HT-29 (cell line): ENCODE measurements around the gene MUS81. TPM values are rescaled to one million over a fixed set of nuclear protein-coding genes. Genes with fewer than 3 reads are reported as not detected.
"Not testable (repeated sequence)": the region's sequence is repeated elsewhere in the genome, so short reads cannot be mapped to it uniquely, and the experiment has no call there.

ENCODE experiments used
- DNase-seq: peaks from one replicate; pipeline ENCODE4 v3.0.0-alpha.2; 2015; ENCODE audit warnings: low spot score
- total RNA-seq: library from RNA; depleted of rRNA; stranded (reverse); fragments of >200 nt; shearing (Covaris generic); gene quantifications from 2 replicates; pipeline ENCODE4 v1.2.3, GENCODE V29; 2014

The MUS81 gene
- total RNA-seq, 1 experiment from 2014 or later = 143 TPM

GRCh38 chr11:65844231-65844872 lies 15.9 kb upstream of the MUS81 start:
- DNase-seq = no peak

GRCh38 chr11:65847746-65848145 lies 12.5 kb upstream of the MUS81 start:
- no peak for DNase-seq

DNA sequence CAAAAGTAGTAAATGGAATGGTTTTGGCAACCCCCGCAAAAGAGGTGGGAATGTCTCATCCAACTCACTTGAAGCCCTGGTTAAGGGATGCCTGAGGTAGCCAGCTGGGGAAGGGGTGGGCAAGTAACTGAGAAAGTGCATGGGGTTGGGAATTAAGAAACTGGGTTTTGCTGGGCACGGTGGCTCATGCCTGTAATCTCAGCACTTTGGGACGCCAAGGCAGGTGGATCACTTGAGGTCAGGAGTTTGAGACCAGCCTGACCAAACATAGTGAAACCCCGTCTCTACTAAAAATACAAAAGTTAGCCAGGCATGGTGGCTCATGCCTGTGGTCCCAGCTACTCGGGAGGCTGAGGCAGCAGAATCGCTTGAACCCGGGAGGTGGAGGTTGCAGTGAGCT lies 11.5 kb upstream of the MUS81 start:
- DNase-seq = not testable (repeated sequence)

DNA sequence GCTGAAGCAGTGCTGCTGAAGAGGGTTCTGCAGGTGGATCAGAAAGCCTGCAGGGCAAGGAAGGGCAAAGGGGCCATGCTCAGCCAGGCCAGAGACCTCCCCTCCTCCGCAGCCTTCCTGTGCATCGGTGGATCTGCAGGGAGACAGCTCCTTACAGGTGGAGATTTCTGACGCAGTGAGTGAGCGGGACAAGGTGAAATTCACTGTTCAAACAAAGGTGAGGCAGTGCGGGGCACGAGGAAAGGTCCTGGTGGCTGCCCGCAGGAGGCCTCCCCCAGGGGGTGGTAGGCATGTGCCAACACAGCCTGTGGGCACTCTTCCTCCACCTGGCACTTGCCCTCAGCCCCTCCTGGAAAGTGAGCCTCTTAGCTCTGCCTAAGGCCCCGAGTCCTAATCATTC lies 10.9 kb upstream of the MUS81 start:
- DNase-seq = no peak

DNA sequence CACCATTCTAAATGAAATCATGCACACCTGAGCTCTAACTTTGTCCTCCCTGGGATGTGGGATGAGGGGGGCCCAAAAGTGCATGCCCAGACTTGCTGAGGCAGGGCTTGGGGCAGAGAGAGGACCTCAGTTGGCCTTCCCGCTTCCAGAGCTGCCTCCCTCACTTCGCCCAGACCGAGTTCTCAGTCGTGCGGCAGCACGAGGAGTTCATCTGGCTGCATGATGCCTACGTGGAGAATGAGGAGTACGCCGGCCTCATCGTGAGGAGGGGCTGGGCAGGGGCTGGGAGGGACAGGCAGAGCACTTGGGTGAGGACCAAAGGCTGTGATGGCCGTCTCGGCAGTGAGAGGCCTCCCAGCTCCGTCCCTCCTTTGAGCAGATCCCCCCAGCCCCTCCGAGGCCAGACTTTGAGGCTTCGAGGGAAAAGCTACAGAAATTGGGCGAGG lies 10.4 kb upstream of the MUS81 start:
- no peak for DNase-seq

DNA sequence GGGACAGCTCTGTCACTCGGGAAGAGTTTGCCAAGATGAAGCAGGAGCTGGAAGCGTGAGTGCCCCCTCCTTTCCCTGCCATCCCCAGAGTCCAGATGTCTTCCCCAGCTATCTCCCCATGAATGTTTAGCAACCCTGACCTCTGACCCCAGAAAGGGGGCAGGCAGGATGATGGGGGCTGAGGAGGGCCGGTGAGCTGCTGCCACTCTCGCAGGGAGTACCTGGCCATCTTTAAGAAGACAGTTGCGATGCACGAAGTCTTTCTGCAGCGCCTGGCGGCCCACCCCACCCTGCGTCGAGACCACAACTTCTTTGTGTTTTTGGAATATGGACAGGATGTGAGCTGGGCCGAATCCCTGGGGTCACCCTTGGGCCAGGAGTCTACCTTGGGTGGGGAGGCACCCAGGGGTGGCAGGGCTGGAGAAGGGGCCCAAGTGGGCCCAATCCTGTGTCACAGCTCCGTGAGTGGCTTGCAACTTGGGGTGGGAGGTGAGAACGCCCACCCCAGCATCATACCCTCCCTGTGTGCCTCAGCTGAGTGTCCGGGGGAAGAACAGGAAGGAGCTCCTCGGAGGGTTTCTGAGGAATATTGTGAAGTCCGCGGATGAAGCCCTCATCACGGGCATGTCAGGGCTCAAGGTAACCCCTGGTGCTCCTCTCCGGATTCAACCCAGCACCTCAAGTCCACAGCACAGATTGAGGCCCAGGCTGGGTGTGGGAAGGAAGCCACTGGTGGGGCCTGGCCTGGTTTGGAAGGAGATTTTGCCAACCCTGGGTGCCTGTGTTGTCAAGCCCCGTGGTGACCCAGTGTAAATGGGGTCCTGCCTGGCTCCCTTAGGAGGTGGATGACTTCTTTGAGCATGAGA lies 9.8 kb upstream of the MUS81 start:
- no peak for DNase-seq

DNA sequence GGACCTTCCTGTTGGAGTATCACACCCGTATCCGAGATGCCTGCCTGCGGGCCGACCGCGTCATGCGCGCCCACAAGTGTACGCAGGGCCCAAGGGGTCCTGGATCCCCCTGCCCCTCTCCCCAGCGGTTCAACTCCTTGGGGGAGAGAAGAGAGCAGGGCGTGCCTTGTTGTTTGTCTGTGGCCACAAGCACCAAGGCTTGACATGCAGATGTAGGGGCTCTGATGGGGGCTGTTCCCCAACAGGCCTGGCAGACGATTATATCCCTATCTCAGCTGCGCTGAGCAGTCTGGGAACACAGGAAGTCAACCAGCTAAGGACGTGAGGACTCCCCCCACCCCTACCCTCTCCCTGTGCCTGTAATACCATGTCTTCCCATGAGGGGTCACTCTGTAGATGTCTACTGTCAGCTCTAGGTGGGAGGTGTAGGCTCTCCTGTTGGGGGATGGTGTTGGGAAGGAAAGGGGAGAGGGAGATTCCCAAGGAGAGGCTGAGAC lies 9.1 kb upstream of the MUS81 start:
- DNase-seq = peak; percentile 70

DNA sequence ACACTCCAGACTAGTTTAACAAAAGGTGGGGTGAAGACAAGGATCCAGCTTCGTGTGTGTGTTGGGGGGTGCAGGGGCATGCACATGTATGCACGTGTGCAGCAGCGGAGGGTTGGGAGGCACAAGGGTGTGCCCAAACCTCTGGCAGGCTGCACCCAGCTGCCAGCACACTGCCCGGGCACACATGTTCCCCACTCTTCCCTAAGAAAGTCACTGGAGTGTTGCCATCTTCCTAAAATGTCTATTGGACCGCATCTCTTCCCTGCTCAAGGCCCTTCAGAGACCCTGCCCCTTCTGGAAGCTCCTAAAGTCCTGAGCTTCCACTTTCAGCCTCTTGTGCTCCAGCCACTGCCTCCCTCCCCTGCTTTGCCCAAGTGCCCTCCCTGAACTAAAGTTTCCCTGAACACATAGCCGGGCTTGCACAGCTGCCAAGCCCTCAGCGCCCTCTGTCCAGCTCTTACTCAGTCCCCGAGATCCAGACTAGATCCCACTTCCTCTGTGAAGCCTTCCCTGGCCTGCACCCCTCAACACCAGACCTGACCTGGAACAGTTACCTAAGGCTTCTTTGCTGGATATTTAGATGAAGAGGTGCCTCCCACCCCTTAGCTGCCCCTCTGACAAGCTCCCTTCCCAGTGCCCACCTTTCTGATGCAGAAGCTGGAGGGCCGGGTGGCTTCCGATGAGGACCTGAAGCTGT lies 8.3 kb upstream of the MUS81 start:
- peak; percentile 34 for DNase-seq

DNA sequence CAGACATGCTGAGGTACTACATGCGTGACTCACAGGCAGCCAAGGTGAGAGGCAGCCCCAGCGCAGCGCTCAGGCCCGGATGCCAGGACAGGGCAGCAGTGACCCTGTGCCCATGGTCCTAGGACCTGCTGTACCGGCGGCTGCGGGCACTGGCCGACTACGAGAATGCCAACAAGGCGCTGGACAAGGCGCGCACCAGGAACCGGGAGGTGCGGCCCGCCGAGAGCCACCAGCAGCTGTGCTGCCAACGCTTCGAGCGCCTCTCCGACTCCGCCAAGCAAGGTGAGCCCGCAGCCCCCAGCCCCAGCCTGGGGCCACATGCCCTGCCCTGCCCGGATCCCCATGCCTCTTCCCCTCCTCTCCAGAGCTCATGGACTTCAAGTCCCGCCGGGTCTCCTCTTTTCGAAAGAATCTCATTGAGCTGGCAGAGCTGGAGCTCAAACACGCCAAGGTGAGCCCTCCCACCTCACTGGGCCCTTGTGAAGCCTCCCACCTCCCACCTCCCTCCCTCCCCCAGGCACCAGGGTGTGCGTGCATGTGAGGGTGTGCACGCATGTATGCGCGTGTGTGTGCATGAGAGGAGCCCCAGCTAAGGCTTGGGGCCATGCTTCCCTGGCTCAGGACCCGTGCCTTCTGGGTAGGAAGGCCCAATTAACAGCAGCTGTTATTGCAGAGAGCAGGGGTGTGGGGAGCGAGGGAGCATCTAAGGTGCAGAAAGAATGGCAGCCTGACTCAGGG lies 7.6 kb upstream of the MUS81 start:
- DNase-seq = no peak

DNA sequence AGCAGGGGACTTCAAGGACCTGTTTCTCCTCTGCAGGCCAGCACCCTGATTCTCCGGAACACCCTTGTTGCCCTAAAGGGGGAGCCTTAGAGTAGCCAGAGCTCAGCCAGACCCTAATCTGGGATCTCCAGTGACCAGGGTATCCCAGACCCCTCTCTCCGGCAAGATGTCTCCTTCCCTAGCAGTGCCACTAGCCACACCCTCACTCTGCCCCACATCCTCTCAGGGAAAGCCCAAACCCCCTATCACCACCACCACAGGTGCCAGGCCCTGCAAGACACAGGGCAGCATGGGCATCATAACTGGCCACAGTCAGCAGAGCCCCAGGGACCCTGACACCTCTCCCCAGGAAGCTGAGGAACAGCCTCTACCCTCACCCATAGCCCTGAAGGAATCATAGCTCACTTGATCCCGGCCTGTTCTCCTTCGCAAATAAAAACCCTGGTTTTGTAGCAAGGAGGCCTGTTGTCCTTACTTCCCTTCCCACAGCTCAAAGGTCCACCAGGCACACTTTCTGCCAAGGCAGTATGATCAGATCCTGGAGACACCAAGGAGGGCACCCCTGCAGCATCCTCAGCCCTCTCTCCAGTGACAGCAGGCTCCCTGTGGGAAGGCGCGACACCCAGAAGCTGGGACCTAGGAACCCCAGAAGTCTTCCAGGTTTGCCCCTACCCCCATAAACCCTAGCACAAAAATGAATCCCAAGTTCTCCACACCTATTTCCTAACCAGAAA lies 6.8 kb upstream of the MUS81 start:
- DNase-seq = no peak

- DNase-seq = peak; percentile 65
Observed at GRCh38 chr11:65854161-65854592, 6.1 kb upstream of the MUS81 start.

DNA sequence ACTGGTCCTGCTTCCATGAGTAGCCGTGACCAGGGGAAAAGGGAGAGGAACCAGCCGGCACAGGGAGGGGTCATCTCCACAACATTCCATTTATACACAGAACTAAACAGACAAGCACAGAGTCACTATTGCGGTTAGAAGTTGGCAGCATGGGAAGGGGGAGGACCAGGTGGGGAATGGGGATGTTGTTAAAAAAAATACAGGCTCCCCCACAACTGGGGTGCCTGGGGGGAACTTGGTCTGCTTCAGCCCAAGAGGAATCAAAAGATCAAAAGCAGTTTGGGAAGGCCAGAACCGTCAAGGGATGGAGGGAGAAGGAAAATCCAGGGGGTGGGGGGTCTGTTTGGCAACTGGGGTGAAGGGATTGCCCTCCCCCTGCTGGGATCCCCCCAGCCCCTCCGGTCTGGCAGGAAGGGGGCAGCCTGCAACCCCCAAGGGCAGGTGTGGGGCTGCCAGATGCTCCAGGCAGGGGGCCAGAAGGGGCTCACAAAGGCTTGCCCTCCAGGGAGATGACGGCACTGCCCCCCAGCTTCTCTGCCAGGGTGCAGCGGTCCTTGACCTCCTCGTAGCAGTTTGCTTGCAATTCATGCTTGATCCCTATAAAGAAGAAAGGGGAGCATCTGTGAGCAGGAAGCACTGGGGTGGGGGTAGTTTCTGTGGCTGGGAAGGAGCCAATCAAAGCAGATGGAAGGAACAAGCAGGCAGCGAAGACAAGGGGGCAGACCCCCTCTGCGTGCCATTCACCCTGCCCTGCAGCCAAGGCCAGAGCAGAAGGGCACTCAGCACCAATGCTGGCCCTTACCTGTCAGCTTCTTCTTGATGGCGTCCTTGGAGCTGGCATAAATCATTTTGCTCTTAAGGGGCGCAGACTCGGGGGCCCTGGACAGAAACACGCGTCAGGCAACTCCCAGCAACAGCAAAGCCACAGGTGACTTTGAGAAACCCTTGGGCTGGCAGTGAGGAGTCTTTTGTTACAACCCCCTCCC lies 5.1 kb upstream of the MUS81 start:
- no peak for DNase-seq

- no peak for DNase-seq
Observed at GRCh38 chr11:65855927-65856363, 4.3 kb upstream of the MUS81 start.

- peak; percentile 75 for DNase-seq
Observed at GRCh38 chr11:65856689-65857499, 3.3 kb upstream of the MUS81 start.

DNA sequence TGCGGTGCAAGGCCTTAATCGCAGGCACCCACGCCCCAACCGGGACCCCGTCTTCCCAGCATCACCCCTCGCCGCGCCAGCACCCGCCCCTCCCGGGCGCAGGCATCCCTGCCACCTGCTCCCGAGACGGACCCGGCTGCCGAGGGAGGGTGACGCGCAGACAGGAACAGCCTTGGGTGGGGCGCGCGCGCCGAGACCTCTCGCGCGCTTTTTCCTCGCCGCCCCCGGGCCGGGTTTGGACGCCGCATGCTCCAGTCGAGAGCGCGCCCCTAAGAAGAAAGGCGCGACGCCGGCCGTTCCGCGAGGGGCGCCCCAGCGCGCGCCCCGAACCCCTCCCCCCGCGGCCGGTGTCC lies 2.8 kb upstream of the MUS81 start:
- peak; percentile 45 for DNase-seq

GRCh38 chr11:65857853-65858680 lies 2.2 kb upstream of the MUS81 start, which contains the start of gene CFL1:
Gene CFL1, minus strand, starts transcription at chr11:65858180. Its CDS starts 81 bp downstream, at chr11:65858099.
- DNase-seq = peak; percentile 99

- no peak for DNase-seq
Observed at GRCh38 chr11:65858681-65859087, 1.5 kb upstream of the MUS81 start.
